Measurements from ENCODE around the gene EYA2.

DNA sequence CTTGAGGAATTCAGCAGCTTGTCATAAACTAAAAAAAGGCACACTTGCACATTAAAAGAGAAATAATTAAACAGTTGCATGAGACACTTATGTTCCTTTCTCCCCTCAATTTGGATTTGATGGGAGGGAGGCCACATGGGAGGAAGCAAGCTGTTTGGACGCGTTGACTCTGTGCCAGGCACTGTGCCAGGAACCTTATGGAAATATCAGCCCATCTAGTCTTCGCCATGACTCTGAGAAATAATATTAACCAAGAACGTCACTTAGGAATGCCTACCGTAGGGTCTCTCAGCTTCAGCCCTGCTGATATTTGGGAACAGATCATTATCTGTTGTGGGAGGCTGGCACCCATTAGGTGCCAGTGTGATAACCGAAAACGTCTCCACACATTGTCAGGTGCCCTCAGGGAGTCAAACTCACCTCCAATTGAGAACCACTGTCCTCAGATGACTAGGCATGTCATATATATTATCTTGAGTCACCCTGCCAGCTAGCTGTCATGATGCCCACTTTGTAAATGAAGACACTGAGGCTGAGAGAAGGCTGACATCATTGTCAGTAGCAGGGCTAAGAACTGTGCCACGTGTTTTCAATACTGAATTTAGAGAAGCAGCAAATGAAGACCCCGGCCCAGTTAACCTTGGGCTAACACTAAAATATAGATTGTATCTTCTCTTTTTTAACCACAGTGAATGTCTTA is 36.1 kb downstream of the EYA2 start:
- no peak for TF ChIP-seq CTCF (IDR thresholded peaks at IDR 0.05; ENCODE audit: low read depth, low read length, missing input control)
- TF ChIP-seq, protein P1, sequence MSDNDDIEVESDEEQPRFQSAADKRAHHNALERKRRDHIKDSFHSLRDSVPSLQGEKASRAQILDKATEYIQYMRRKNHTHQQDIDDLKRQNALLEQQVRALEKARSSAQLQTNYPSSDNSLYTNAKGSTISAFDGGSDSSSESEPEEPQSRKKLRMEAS (IDR thresholded peaks at IDR 0.05): no peak
- no peak for TF ChIP-seq SP1 (IDR thresholded peaks at IDR 0.05)
- no peak for TF ChIP-seq EGR1 (IDR thresholded peaks at IDR 0.05; ENCODE audit: low read depth in 2 of 2)
- TF ChIP-seq, protein P2, sequence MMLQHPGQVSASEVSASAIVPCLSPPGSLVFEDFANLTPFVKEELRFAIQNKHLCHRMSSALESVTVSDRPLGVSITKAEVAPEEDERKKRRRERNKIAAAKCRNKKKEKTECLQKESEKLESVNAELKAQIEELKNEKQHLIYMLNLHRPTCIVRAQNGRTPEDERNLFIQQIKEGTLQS (IDR thresholded peaks at IDR 0.05): no peak
- TF ChIP-seq RAD21 (IDR thresholded peaks at IDR 0.05): no peak
- no peak for TF ChIP-seq TAF1 (conservative IDR thresholded peaks at IDR 0.05)
- TF ChIP-seq FOXA1 (IDR thresholded peaks at IDR 0.05): no peak
- TF ChIP-seq GABPA (IDR thresholded peaks at IDR 0.05 in 1 of 2, conservative IDR thresholded peaks at IDR 0.05 in 1 of 2): no peak
- no peak for TF ChIP-seq ZBTB33 (IDR thresholded peaks at IDR 0.05)
- no peak for TF ChIP-seq JUND (IDR thresholded peaks at IDR 0.05)
- TF ChIP-seq YY1 (IDR thresholded peaks at IDR 0.05): no peak
- TF ChIP-seq FOXA2 (IDR thresholded peaks at IDR 0.05): no peak
